SH-SY5Y (cell line): ENCODE results near the gene TNFRSF18.

Experiments
- GATA2 ChIP-seq: IDR thresholded peaks from 2 replicates; pipeline ENCODE4 v1.6.1; 2011; ENCODE audit warnings: mild to moderate bottlenecking, low read depth, low read length
- GATA3 ChIP-seq: IDR thresholded peaks from 2 replicates; pipeline ENCODE4 v1.6.1; 2011; ENCODE audit warnings: low read depth, mild to moderate bottlenecking, low read length, moderate library complexity

DNA sequence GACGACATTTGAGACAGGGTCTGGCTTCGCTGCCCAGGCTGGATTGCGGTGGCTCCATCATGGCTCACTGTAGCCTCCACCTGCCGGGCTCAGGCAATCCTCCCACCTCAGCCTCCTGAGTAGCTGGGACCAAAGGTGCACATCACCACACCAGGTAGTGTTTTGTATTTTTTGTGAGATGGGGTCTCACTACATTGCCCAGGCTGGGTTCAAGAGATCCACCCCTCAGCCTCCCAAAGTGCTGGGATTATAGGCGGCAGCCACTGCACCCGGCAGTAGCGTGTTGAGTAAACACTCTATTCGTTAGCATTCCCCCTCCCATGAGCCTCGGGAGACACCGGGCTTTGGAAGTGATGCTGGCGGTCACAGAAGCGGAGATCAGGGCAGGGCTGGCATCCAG lies 46.9 kb upstream of the TNFRSF18 start:
- TF ChIP-seq GATA3 (no peak), GATA2 (no peak)
